ENCODE data around the gene SNHG17. TPM values are rescaled to one million over a fixed set of nuclear protein-coding genes. Genes with fewer than 3 reads are reported as not detected.

SNHG17 gene
- total and polyA plus RNA-seq, 9 of the 15 experiments (the other 6 are each of a cell fraction or from before 2014, with no cell fraction given), result 29.8 to 106 (median 57.7) TPM

DNA sequence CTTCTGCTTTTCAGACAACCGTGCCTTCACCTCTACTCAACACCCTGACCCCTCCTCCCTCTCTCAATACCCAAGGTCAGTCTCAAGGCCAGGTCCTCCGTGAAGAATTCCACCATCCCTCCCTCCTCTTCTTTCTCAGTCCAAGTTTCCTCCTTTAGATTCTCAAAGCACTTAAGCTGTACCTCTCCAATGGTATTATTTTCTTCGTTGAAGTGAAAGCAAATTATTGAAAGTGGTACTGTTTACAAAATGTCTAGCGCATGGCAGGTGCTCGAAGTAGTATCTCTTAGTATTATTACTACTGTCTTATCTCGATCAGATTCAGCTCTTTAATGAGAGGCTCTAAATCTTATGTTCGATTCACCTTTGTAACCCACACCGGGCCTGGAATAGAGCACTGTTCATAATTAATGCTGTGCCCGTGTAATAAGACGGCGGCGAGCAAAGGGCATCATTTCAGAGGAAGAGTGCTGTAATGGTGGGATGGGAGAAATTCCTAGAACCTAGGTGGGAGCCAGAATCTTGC lies 36.9 kb upstream of the SNHG17 start (continued):
- TF ChIP-seq, protein P1, sequence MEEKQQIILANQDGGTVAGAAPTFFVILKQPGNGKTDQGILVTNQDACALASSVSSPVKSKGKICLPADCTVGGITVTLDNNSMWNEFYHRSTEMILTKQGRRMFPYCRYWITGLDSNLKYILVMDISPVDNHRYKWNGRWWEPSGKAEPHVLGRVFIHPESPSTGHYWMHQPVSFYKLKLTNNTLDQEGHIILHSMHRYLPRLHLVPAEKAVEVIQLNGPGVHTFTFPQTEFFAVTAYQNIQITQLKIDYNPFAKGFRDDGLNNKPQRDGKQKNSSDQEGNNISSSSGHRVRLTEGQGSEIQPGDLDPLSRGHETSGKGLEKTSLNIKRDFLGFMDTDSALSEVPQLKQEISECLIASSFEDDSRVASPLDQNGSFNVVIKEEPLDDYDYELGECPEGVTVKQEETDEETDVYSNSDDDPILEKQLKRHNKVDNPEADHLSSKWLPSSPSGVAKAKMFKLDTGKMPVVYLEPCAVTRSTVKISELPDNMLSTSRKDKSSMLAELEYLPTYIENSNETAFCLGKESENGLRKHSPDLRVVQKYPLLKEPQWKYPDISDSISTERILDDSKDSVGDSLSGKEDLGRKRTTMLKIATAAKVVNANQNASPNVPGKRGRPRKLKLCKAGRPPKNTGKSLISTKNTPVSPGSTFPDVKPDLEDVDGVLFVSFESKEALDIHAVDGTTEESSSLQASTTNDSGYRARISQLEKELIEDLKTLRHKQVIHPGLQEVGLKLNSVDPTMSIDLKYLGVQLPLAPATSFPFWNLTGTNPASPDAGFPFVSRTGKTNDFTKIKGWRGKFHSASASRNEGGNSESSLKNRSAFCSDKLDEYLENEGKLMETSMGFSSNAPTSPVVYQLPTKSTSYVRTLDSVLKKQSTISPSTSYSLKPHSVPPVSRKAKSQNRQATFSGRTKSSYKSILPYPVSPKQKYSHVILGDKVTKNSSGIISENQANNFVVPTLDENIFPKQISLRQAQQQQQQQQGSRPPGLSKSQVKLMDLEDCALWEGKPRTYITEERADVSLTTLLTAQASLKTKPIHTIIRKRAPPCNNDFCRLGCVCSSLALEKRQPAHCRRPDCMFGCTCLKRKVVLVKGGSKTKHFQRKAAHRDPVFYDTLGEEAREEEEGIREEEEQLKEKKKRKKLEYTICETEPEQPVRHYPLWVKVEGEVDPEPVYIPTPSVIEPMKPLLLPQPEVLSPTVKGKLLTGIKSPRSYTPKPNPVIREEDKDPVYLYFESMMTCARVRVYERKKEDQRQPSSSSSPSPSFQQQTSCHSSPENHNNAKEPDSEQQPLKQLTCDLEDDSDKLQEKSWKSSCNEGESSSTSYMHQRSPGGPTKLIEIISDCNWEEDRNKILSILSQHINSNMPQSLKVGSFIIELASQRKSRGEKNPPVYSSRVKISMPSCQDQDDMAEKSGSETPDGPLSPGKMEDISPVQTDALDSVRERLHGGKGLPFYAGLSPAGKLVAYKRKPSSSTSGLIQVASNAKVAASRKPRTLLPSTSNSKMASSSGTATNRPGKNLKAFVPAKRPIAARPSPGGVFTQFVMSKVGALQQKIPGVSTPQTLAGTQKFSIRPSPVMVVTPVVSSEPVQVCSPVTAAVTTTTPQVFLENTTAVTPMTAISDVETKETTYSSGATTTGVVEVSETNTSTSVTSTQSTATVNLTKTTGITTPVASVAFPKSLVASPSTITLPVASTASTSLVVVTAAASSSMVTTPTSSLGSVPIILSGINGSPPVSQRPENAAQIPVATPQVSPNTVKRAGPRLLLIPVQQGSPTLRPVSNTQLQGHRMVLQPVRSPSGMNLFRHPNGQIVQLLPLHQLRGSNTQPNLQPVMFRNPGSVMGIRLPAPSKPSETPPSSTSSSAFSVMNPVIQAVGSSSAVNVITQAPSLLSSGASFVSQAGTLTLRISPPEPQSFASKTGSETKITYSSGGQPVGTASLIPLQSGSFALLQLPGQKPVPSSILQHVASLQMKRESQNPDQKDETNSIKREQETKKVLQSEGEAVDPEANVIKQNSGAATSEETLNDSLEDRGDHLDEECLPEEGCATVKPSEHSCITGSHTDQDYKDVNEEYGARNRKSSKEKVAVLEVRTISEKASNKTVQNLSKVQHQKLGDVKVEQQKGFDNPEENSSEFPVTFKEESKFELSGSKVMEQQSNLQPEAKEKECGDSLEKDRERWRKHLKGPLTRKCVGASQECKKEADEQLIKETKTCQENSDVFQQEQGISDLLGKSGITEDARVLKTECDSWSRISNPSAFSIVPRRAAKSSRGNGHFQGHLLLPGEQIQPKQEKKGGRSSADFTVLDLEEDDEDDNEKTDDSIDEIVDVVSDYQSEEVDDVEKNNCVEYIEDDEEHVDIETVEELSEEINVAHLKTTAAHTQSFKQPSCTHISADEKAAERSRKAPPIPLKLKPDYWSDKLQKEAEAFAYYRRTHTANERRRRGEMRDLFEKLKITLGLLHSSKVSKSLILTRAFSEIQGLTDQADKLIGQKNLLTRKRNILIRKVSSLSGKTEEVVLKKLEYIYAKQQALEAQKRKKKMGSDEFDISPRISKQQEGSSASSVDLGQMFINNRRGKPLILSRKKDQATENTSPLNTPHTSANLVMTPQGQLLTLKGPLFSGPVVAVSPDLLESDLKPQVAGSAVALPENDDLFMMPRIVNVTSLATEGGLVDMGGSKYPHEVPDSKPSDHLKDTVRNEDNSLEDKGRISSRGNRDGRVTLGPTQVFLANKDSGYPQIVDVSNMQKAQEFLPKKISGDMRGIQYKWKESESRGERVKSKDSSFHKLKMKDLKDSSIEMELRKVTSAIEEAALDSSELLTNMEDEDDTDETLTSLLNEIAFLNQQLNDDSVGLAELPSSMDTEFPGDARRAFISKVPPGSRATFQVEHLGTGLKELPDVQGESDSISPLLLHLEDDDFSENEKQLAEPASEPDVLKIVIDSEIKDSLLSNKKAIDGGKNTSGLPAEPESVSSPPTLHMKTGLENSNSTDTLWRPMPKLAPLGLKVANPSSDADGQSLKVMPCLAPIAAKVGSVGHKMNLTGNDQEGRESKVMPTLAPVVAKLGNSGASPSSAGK (IDR thresholded peaks at IDR 0.05), result peak; percentile 41
- TF ChIP-seq ZNF124 (CRISPR knock-in tag; IDR thresholded peaks at IDR 0.05) (no peak), DNMT1 (IDR thresholded peaks at IDR 0.05) (no peak), RHOXF2B (CRISPR knock-in tag; conservative IDR thresholded peaks at IDR 0.05) (0 out of 2 replicates have a peak, but pooled peaks have one; percentile 41), RBBP5 (IDR thresholded peaks at IDR 0.05; ENCODE audit: borderline replicate concordance, insufficient read depth, low read length, poor library complexity, severe bottlenecking) (peak; percentile 39), GTF2A2 (tag; IDR thresholded peaks at IDR 0.05) (no peak), NR4A1 (CRISPR knock-in tag; IDR thresholded peaks at IDR 0.05) (no peak), NR4A1 (tag; IDR thresholded peaks at IDR 0.05) (no peak)
- TF ChIP-seq, protein P2, sequence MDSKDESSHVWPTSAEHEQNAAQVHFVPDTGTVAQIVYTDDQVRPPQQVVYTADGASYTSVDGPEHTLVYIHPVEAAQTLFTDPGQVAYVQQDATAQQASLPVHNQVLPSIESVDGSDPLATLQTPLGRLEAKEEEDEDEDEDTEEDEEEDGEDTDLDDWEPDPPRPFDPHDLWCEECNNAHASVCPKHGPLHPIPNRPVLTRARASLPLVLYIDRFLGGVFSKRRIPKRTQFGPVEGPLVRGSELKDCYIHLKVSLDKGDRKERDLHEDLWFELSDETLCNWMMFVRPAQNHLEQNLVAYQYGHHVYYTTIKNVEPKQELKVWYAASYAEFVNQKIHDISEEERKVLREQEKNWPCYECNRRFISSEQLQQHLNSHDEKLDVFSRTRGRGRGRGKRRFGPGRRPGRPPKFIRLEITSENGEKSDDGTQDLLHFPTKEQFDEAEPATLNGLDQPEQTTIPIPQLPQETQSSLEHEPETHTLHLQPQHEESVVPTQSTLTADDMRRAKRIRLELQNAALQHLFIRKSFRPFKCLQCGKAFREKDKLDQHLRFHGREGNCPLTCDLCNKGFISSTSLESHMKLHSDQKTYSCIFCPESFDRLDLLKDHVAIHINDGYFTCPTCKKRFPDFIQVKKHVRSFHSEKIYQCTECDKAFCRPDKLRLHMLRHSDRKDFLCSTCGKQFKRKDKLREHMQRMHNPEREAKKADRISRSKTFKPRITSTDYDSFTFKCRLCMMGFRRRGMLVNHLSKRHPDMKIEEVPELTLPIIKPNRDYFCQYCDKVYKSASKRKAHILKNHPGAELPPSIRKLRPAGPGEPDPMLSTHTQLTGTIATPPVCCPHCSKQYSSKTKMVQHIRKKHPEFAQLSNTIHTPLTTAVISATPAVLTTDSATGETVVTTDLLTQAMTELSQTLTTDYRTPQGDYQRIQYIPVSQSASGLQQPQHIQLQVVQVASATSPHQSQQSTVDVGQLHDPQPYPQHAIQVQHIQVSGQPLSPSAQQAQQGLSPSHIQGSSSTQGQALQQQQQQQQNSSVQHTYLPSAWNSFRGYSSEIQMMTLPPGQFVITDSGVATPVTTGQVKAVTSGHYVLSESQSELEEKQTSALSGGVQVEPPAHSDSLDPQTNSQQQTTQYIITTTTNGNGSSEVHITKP (IDR thresholded peaks at IDR 0.05; ENCODE audit: partially characterized antibody), result no peak
- TF ChIP-seq, protein P3, sequence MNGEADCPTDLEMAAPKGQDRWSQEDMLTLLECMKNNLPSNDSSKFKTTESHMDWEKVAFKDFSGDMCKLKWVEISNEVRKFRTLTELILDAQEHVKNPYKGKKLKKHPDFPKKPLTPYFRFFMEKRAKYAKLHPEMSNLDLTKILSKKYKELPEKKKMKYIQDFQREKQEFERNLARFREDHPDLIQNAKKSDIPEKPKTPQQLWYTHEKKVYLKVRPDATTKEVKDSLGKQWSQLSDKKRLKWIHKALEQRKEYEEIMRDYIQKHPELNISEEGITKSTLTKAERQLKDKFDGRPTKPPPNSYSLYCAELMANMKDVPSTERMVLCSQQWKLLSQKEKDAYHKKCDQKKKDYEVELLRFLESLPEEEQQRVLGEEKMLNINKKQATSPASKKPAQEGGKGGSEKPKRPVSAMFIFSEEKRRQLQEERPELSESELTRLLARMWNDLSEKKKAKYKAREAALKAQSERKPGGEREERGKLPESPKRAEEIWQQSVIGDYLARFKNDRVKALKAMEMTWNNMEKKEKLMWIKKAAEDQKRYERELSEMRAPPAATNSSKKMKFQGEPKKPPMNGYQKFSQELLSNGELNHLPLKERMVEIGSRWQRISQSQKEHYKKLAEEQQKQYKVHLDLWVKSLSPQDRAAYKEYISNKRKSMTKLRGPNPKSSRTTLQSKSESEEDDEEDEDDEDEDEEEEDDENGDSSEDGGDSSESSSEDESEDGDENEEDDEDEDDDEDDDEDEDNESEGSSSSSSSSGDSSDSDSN (IDR thresholded peaks at IDR 0.05; ENCODE audit: borderline replicate concordance in 1 of 2, low read depth in 2 of 2, low read length in 2 of 2), result peak in 1 of 2 experiments; percentile 8; a peak in 1 of 4 replicates

Data from K562 (cell line).